B cell (primary cell): ENCODE measurements around the gene WASF1.

ENCODE experiments used
- CTCF ChIP-seq: fragments of 200-600 bp; IDR thresholded peaks from one replicate; pipeline ENCODE4 v1.8.0; 2022; ENCODE audit warnings: antibody characterized with exemption, mild to moderate bottlenecking
- EZH2 ChIP-seq: IDR thresholded peaks from 2 replicates; pipeline ENCODE4 v1.6.1; 2012; ENCODE audit warnings: borderline replicate concordance, low read depth, mild to moderate bottlenecking, moderate library complexity, low read length; ENCODE audit not compliant: insufficient read depth, poor library complexity, severe bottlenecking

- TF ChIP-seq CTCF (no peak), EZH2 (no peak)
Observed at GRCh38 chr6:110085285-110085684, 94.2 kb downstream of the WASF1 start.
